ENCODE data around the gene CALCR. TPM values are rescaled to one million over a fixed set of nuclear protein-coding genes. Genes with fewer than 3 reads are reported as not detected.

The CALCR gene
- total and polyA plus RNA-seq, 3 donors from 2014 or later = 0.31 to 0.76 (median 0.56) TPM

GRCh38 chr7:93430917-93431588, 143.5 kb downstream of the CALCR start:
- no peak overlapping the region for H3K4me3 ChIP-seq
- intact Hi-C loops (cut with DNase I; ENCODE audit: low total_unique reads) = no loop called here
- no peaks in the 10 kb centered on the region for H3K9me3 ChIP-seq
- 88 to 93% methylated on average over 8 of the region's 8 CpGs for WGBS, 2 donors
- H3K27me3 ChIP-seq = no peaks in the 10 kb centered on the region
- H3K36me3 ChIP-seq (ENCODE audit: low read depth, missing control alignments) = no peaks in the 10 kb centered on the region
- DNase-seq = no peak
- no peak for TF ChIP-seq POLR2A (IDR thresholded peaks at IDR 0.05)
- TF ChIP-seq, protein P1, sequence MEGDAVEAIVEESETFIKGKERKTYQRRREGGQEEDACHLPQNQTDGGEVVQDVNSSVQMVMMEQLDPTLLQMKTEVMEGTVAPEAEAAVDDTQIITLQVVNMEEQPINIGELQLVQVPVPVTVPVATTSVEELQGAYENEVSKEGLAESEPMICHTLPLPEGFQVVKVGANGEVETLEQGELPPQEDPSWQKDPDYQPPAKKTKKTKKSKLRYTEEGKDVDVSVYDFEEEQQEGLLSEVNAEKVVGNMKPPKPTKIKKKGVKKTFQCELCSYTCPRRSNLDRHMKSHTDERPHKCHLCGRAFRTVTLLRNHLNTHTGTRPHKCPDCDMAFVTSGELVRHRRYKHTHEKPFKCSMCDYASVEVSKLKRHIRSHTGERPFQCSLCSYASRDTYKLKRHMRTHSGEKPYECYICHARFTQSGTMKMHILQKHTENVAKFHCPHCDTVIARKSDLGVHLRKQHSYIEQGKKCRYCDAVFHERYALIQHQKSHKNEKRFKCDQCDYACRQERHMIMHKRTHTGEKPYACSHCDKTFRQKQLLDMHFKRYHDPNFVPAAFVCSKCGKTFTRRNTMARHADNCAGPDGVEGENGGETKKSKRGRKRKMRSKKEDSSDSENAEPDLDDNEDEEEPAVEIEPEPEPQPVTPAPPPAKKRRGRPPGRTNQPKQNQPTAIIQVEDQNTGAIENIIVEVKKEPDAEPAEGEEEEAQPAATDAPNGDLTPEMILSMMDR (IDR thresholded peaks at IDR 0.05) = no peak
- H3K4me1 ChIP-seq = no peaks in the 10 kb centered on the region
- no peak overlapping the region for H3K27ac ChIP-seq

- no peak for DNase-seq
- Histone ChIP-seq H3K27me3 (no peaks in the 10 kb centered on the region), H3K9me3 (no peaks in the 10 kb centered on the region), H3K27ac (no peak overlapping the region), H3K36me3 (ENCODE audit: low read depth, missing control alignments) (no peaks in the 10 kb centered on the region), H3K4me1 (no peaks in the 10 kb centered on the region), H3K4me3 (no peak overlapping the region)
- 86 to 87% methylated on average over 3 of the region's 3 CpGs for WGBS, 2 donors
- no peak for TF ChIP-seq POLR2A (IDR thresholded peaks at IDR 0.05)
- TF ChIP-seq, protein P1 (IDR thresholded peaks at IDR 0.05) = no peak
- intact Hi-C loops (cut with DNase I; ENCODE audit: low total_unique reads) = no loop called here
Measured at GRCh38 chr7:93429563-93429962, 145.0 kb downstream of the CALCR start.

DNA sequence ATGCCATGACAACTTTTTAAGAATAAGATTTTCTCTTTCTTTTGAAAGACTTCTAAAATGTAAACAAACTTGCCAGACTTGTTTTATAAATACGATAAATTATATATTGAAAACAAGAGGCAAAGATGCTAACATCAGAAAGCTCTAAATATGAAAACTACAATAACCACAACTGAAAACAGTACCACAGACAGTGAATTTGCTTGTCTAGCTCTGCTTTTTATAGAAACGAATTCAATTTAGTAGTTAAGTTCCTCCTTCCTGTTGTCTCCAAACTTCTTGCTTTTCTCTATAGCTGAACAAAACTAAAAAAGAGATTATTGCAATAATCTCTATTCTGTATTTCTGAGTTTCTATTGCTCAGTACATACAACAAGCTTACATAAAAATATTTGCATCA, 147.4 kb downstream of the CALCR start:
- WGBS, 2 donors = 76 to 84% methylated on average over 2 of the region's 2 CpGs
- H3K4me3 ChIP-seq = no peak overlapping the region
- H3K4me1 ChIP-seq = no peaks in the 10 kb centered on the region
- H3K9me3 ChIP-seq = no peaks in the 10 kb centered on the region
- no peak overlapping the region for H3K27ac ChIP-seq
- DNase-seq = no peak
- TF ChIP-seq POLR2A (IDR thresholded peaks at IDR 0.05) = no peak
- no peaks in the 10 kb centered on the region for H3K27me3 ChIP-seq
- H3K36me3 ChIP-seq (ENCODE audit: low read depth, missing control alignments) = no peaks in the 10 kb centered on the region
- intact Hi-C loops (cut with DNase I; ENCODE audit: low total_unique reads) = no loop called here

- DNase-seq = no peak
- no peak overlapping the region for H3K4me3 ChIP-seq
- H3K27me3 ChIP-seq = no peaks in the 10 kb centered on the region
- no peak overlapping the region for H3K27ac ChIP-seq
- TF ChIP-seq, protein P1 (IDR thresholded peaks at IDR 0.05) = no peak
- TF ChIP-seq POLR2A (IDR thresholded peaks at IDR 0.05) = no peak
- no peaks in the 10 kb centered on the region for H3K36me3 ChIP-seq (ENCODE audit: low read depth, missing control alignments)
- 59 to 83% methylated on average over 15 of the region's 15 CpGs for WGBS, 2 donors
- no peaks in the 10 kb centered on the region for H3K9me3 ChIP-seq
- intact Hi-C loops (cut with DNase I; ENCODE audit: low total_unique reads) = no loop called here
- H3K4me1 ChIP-seq = no peaks in the 10 kb centered on the region
Measured at GRCh38 chr7:93426155-93426696, 148.3 kb downstream of the CALCR start.

GRCh38 chr7:93414574-93414973, 159.9 kb downstream of the CALCR start:
- Histone ChIP-seq H3K27ac (no peak overlapping the region), H3K27me3 (no peaks in the 10 kb centered on the region), H3K36me3 (ENCODE audit: low read depth, missing control alignments) (no peaks in the 10 kb centered on the region), H3K4me3 (no peak overlapping the region), H3K9me3 (no peaks in the 10 kb centered on the region), H3K4me1 (no peaks in the 10 kb centered on the region)
- no peak for TF ChIP-seq POLR2A (IDR thresholded peaks at IDR 0.05)
- TF ChIP-seq, protein P1 (IDR thresholded peaks at IDR 0.05) = no peak
- intact Hi-C loops (cut with DNase I; ENCODE audit: low total_unique reads) = no loop called here
- DNase-seq = no peak
